ENCODE results near the gene DNAH17.

Gene DNAH17, protein sequence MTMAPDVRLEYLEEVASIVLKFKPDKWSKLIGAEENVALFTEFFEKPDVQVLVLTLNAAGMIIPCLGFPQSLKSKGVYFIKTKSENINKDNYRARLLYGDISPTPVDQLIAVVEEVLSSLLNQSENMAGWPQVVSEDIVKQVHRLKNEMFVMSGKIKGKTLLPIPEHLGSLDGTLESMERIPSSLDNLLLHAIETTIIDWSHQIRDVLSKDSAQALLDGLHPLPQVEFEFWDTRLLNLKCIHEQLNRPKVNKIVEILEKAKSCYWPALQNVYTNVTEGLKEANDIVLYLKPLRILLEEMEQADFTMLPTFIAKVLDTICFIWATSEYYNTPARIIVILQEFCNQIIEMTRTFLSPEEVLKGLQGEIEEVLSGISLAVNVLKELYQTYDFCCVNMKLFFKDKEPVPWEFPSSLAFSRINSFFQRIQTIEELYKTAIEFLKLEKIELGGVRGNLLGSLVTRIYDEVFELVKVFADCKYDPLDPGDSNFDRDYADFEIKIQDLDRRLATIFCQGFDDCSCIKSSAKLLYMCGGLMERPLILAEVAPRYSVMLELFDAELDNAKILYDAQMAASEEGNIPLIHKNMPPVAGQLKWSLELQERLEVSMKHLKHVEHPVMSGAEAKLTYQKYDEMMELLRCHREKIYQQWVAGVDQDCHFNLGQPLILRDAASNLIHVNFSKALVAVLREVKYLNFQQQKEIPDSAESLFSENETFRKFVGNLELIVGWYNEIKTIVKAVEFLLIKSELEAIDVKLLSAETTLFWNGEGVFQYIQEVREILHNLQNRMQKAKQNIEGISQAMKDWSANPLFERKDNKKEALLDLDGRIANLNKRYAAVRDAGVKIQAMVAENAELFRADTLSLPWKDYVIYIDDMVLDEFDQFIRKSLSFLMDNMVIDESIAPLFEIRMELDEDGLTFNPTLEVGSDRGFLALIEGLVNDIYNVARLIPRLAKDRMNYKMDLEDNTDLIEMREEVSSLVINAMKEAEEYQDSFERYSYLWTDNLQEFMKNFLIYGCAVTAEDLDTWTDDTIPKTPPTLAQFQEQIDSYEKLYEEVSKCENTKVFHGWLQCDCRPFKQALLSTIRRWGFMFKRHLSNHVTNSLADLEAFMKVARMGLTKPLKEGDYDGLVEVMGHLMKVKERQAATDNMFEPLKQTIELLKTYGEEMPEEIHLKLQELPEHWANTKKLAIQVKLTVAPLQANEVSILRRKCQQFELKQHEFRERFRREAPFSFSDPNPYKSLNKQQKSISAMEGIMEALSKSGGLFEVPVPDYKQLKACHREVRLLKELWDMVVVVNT (N-terminal part only)

DNA sequence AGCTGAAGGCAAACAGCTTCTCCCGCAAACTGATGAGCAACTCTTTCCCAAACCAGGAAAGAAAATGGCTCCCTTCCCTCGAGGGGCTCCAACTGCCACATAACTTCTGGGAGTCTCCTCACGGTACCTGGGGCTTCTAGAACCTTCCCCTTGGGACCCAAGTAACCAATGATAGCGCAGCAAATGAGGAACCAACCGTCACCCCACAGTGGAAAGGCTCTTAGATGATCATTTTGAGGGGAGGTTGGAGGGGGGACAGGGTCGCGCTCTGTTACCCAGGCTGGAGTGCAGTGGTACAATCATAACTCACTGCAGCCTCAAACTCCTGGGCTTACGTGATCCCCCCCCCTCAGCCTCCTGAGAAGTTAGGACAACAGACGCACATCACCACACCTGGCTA lies at the start of gene DNAH17:
DNAH17 (minus strand) TSS at position 101 of the 400 bp plus-strand sequence. CDS start 2,339 bp downstream, outside the sequence.
- no peak for DNase-seq

DNA sequence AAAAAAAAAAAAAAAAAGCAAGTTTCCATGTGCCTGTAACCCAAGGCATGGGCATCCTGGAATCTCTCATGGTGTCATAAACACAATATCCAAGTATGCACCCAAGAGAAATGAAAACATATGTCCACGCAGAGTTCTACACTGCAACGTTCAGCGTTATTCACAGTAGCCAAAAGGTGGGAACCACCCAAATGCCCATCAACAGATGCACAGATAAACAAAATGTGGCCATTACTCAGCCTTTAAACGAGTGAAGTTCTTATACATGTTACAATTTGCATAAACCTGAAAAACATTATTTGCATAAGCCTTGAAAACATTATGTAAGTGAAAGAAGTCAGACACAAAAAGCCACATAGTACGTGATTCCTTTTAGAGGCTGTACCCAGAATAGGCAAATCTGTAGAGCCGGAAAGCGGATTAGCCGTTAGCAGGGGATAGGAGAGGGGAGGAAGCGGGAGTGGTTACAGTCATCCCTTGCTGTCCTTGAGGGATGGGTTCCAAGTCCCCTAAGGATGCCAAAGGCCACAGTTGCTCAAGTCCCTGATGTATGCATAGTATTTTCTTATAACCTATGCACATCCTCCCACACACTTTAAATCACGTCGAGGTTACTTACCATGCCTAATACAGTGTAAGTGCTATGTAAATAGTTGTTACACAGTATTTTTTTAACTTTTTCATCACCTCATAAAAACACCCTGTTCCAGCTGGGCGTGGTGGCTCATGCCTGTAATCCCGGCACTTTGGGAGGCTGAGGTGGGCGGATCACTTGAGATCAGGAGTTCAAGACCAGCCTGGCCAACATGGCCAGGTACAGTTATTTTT lies 47.3 kb upstream of the DNAH17 start:
- DNase-seq, result no peak

DNA sequence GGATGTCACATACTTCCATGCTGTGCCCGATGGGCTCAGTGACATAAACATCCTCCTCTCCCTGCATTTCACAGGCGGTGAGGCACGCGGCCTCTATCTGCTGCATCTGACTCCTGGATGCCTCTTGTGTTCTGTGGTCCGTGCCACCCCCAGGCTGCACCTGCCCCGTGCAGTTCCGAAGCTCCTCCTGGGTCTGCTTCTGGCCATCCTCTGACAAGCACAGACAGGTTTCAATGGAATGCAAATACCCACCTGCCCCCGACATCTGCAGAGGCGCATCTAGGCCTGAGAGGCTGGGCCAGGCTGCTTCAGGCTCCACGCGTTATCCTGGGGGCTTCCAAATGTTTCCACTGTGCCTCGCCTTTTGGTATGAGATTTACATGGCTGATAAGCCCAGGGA lies 46.3 kb upstream of the DNAH17 start:
- DNase-seq, result no peak

DNA sequence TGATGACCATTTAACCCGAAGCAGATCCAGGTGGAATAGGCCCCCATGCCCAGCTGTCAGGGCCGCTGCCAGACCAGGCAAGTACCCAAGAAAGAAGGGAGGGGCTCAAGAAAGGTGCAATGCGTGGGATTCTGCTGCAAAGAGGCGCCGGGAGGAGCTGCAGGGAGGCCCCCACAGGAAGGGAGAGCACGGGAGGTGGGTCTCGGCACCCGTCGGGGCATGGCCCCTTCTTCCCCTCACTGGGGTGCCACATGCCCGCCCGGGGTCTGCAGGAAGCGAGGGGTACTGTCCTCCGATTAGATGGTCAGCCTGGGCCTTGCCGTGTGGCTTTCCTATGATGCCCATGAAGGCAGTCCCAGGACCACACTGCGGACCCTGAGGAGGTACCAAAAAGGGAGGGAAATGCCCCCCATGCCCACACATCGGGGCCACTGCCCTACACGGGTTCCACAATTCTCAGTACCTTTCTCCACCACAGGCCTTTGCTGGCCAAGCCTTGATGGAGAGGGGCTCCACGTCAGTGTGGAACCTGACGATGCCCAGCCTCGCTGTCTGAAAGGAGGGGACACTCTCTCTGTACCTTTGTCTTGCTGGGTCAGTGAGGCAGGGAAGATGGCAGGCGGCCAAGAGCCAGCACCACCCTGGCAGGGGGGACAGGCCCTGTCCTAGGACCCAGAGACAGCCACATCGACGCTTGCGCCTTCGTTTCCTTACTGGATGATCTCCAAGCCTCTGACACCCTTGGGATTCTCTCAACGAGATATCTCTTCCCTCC lies 45.5 kb upstream of the DNAH17 start:
- DNase-seq, result no peak

DNA sequence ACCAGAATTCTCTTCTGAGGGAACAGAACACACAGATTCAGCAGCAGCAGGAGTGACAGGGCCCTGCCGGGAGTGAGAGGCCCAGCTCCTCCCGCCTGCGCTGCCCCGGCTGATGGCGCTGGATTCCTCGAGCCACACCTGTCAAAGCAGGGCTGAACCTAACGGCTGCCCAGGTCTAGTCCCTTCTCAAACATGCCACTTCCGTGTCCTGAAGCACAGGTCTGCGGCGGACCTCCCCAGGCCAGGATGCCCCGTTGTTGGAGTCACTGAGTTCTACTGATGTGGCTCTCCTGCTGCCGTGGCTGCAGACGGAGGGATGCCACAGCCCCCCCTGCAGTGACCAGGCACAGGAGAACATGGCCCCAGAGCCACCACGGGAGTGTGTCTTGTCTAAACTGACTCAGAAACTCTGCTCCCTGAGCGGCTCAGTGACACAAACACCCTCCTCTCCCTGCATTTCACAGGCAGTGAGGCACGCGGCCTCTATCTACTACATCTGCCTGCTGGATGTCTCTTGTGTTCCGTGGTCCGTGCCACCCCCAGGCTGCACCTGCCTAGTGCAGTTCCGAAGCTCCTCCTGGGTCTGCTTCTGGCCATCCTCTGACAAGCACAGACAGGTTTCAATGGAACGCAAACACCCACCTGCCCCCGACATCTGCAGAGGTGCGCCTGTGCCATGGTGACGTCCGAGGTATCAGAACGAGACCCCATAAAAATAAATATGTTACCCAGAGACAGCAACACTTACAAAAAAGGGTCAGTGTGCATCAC lies 44.7 kb upstream of the DNAH17 start:
- DNase-seq, result no peak

DNA sequence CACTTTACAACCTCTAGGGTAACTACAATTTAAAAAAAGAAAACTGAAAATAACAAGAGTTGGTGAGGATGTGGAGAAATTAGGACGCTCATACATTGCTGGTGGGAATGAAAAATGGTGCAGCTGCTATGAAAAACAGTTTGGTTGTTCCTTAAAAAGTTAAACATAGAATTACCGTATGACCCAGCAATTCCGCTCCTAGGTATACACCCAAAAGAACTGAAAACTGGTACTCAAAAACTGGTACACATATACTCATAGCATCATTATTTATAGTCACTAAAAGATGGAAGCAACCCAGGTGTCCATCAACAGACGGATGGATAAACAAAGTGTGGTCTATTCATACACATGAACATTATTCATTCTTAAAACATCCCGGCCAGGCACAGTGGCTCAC lies 42.9 kb upstream of the DNAH17 start:
- no peak for DNase-seq

DNA sequence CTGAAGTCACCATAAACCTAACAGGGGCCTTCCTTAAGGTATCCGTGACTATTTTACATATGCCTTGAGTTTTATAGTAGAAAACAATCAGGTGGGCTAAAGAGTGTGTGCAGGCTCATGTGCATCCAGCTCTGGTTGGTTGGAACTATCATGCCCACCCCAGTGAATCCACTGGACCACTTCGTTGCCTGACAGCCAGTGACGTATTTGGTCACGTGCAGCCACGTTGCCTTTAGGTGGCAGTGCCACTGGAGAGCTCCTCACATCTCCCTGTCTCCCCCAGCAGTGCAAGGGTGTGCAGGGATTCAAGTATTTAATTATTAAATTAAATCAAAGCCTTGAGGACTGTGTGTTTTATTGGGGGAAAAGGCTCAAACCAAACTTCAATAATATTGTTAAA lies 42.1 kb upstream of the DNAH17 start:
- no peak for DNase-seq

DNA sequence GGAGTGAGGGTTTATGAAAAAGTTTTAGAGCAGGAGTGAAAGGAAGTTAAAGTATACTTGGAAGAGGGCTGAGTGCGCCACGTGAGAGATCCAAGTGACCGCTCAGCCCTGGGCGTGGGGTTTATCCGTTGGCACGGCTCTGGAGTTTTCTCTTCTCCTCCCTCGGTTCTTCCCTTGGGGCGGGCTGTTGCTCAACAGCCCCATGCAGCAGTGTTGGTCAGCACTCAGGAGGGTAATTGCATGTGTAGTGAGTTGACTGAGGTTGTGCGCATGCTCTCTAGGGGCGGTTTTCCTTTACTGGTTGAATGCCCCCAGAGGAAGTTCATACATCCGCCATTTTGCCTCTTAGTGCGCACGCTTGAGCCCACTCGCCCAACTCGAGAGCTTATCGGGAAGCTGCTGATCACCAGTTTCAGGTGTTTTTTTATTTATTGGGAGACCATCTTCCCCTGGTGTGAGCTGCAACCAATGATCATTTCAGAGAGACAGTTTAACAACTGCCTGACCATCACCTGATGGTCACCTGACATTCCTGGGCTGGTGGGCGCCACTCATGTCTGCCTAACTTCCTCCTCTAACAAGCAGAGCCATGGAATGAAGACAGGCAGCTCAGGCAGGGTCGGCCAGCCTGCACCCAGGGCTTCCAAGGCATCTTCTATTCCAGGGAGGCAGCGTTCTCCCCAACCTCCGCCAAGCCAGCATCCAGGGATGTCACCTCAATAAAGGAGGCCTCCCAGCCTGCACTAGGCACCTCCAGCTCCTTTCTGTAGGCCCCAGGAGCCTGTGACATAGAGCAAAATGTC lies 41.3 kb upstream of the DNAH17 start:
- DNase-seq, result no peak

DNA sequence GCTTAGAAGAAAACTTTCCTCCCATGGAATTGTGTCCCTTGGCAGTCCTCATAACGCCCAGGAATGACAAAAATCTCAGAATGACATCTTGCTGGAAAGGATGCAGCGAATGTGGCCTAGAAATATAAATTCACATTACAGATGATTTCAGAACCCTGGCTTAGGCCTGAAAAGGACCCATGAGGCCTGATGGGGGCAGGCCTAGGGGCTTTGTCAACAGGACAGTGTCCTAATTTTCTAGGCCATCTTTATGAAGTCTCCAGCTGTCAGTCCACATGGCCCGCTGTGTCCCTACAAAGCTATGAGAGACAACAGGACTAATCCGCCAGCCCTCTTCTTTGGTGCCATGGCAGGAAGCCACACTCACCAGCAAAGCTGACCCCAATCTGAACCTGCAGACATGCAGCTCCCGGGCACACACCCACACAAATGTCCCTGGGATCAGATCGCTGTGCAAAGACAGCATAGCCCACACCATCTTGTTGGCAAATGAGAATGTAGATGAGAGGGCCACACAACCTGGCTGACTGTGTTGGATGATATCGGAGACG lies 40.4 kb upstream of the DNAH17 start:
- no peak for DNase-seq

DNA sequence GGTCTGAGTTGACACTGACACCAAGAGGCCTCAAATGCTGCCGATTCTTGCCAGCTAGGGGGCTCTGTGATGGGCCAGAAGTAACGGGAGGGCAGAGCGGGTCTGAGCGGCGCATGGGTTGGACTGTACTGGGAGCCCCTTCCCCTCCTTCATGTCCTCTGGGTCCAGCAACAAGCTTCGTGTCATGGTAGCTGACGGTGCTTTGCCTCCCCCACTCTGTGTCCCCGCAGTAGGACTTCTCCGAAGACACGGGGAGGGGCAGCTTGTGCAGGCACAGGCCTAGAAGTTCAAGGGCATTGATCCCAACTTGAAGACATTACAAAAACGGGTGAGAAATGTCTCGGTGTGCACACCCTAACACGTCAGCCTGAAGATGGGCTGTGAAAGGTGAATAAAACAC lies 39.8 kb upstream of the DNAH17 start:
- no peak for DNase-seq

DNA sequence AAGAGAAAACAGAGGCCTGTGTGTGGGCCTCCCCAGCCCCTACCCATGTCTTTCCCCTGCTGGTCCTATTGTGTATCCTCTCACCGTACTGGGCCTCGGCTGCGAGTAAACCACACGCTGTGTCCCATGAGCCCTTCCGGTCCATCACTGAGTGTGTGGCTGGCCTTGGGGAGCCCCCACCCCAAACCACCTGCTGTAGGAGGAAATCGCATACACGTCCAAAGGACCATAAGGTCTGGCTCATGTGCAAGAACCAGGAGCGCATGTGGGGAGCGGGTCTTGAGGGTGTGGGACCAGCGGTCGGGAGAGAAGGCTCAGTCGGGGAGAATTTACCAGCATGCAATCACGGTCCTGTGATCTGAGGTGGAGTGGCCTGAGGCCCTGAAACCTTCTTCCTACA lies 38.4 kb upstream of the DNAH17 start:
- DNase-seq, result no peak

DNA sequence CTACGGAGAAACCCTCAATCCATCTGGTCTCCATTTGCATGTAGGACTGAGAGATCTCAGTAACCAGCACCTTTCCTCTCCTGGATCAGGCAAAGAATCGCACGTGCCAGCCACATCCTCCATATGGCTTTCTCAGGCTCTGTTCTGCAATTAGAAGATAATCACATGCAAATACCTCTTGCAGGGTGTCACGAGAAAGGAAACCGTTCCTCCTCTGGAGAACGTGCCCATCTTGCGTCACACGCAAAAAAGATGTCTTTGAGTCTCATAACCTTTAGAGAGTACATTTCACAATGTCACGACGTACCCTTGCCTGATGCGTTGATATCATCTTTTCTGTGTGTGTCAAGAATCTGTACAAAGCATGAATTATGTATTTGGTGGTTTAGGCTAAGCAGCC lies 36.2 kb upstream of the DNAH17 start:
- DNase-seq, result no peak

DNA sequence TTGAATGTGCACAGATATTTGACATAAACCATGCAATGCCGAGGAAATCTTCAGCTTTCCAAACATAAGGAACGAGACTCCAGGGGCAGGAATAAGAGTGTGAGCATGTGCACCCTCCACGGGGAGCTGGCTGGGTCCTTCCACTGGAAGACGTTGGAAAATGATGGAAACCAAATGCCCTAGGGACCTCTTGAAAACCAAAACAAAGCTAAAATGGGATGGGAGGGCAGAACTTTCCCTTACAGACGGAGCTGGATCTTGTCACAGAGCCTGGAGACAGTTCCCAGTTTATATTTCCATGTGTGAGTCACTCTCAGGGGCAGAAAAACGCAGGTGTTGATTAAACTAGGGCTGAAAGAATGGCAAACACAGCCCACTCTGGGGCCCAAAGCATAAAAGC lies 34.4 kb upstream of the DNAH17 start:
- DNase-seq, result no peak

DNA sequence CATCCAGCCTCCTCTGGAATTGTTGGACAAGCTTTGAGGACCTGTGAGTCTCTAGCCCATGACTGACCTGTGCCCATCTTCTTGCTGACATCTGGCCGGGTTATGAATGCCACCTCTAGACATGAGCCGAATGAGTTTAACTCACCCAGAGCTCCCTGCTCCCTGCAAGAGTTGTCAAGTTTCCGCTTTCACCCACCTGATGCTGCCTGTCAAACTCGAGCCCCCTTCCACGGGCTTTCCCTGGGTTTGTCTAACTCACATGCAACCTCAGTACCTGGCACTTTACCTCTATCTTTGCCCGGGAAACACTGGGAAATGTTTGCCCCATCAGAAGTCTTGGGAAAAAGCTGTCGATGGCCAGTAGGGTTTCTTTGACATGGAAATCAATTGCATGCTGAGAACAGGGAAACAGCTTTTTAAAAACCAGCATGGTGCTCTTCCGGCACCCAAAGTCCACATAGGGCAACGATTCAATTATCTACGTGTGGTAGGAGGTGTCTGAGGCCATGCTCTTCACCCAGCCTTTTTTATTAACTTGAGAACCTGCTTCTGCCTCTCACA lies 33.8 kb upstream of the DNAH17 start:
- no peak for DNase-seq

DNA sequence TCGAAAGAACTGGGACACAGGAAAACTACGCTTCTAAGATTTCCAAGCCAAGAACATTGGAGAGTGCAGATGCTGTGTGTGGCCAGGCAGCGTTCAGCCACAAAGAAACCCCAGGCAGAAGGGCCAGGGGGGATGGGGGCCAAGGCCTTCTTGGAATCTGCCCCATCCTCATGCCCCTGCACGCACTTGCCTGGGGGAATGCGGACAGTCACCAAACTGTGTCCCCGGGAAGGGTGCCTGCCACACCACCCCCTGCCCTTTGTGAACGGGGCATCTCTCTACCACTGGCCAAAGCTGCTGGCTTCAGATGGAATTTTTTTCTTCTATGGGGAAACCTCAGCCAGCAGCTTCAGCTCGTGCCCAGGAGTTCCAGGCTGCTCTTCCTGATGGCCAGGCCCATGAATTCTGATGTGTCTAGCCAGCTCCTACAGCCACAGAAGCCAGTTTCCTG lies 32.0 kb upstream of the DNAH17 start:
- no peak for DNase-seq

DNA sequence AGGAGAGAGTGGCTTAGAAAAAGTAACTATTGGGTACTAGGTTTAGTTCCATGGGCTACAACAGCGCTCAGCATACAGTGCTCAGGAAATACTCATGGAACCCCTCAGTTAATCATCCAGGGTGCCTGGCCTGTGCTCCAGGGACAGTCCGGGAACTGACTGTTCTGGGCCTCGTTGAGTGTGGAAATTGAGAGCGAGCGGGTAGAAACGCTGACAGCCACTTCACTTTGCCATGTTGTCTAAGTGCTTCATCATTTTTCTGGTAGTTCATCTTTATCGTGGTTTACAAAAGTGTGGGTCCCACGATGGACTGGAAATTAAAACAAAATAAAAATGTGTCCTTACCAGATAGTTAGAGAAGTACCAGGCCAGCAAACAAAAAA lies 31.6 kb upstream of the DNAH17 start:
- no peak for DNase-seq

DNA sequence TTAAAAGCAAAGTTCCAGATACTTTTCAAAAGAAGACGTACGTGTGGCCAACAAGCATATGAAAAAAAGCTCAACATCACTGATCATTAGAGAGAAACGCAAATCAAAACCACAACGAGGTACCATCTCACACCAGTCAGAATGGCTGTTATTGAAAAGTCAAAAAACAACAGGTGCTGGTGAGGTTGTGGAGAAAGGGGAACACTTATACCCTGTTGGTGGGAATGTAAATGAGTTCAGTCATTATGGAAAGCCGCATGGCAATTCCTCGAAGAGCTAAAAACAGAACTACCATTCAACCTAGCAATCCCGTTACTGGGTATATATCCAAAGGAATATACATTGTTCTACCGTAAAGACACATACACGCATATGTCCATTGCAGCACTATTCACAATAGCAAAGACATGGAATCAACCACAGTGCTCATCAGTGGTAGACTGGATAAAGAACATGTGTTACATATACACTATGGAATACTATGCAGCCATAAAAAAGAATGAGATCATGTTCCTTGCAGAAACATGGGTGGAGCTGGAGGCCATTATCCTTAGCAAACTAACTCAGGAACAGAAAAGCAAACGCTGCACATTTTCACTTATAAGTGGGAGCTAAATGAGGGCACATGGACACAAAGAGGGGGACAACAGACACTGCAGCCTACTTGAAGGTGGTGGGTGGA lies 31.1 kb upstream of the DNAH17 start:
- no peak for DNase-seq

DNA sequence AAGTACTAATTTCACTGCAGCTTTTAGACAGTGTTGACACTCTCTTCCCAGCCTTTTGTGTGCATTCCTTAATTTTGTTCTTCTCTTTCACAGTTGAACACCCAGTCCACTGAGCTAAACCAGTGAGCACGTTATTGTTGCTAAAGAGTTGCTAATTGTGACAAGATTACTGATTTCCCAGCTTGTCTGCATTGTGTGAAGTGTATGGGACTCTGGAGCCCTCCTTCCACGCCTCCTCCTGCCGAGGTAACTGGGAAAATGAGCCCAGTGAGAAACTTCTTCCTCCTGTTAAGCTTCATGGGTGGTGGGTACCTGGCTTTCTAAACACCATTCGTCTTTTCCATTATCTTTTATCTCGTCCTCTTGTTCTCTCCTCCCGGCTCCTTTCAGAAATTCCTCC lies 29.8 kb upstream of the DNAH17 start:
- no peak for DNase-seq
